ENCODE data around the gene GULP1. TPM values are rescaled to one million over a fixed set of nuclear protein-coding genes. Genes with fewer than 3 reads are reported as not detected.

Gene GULP1
- total RNA-seq, 4 donors from 2014 or later = 6.4 to 44.1 (median 25.4) TPM

DNA sequence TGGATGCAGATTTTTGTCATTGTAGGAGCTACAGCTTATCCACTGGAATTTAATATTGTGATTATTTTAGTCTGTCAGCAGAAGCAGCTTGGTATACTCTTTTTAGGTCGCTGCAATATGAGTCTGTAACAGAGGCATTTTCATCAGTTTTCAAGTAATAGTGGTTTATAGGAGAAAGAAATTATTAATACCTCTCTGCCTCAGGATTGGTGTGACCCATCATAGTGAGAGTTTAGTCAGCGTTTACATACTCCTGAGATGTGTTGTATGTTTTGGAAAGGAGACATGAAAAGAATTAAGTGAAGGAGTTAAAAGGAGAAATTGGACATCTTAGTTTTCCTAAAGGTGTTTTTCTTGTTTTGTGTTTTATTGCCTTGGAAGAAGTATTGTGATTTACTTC, 189.8 kb downstream of the GULP1 start:
- H3K36me3 ChIP-seq = no peaks in the 10 kb centered on the region
- WGBS, 2 donors (ENCODE audit: low coverage in 1 of 2) = 72 to 85% methylated on average over 2 of the region's 2 CpGs
- H3K4me1 ChIP-seq = no peaks in the 10 kb centered on the region
- in situ Hi-C loops (cut with MboI; ENCODE audit: low pct_ligation_motif_present in 1 of 4, low pct_unique_long_range_greater_than_20kb in 1 of 4, low sequenced_read_pairs in 3 of 4) = no loop called here
- no peak for DNase-seq
- no peak overlapping the region for H3K27ac ChIP-seq
- H3K9me3 ChIP-seq = no peaks in the 10 kb centered on the region
- no peak overlapping the region for H3K4me3 ChIP-seq
- intact Hi-C loops (cut with DNase I; ENCODE audit: low total_unique reads) = no loop called here
- H3K27me3 ChIP-seq = no peaks in the 10 kb centered on the region
- TF ChIP-seq POLR2A (IDR thresholded peaks at IDR 0.05) = no peak
- TF ChIP-seq, protein P1, sequence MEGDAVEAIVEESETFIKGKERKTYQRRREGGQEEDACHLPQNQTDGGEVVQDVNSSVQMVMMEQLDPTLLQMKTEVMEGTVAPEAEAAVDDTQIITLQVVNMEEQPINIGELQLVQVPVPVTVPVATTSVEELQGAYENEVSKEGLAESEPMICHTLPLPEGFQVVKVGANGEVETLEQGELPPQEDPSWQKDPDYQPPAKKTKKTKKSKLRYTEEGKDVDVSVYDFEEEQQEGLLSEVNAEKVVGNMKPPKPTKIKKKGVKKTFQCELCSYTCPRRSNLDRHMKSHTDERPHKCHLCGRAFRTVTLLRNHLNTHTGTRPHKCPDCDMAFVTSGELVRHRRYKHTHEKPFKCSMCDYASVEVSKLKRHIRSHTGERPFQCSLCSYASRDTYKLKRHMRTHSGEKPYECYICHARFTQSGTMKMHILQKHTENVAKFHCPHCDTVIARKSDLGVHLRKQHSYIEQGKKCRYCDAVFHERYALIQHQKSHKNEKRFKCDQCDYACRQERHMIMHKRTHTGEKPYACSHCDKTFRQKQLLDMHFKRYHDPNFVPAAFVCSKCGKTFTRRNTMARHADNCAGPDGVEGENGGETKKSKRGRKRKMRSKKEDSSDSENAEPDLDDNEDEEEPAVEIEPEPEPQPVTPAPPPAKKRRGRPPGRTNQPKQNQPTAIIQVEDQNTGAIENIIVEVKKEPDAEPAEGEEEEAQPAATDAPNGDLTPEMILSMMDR (IDR thresholded peaks at IDR 0.05) = no peak
- TF ChIP-seq POLR2AphosphoS5 (IDR thresholded peaks at IDR 0.05) = no peak
- no peak for TF ChIP-seq EP300 (IDR thresholded peaks at IDR 0.05; ENCODE audit: low read depth)

DNA sequence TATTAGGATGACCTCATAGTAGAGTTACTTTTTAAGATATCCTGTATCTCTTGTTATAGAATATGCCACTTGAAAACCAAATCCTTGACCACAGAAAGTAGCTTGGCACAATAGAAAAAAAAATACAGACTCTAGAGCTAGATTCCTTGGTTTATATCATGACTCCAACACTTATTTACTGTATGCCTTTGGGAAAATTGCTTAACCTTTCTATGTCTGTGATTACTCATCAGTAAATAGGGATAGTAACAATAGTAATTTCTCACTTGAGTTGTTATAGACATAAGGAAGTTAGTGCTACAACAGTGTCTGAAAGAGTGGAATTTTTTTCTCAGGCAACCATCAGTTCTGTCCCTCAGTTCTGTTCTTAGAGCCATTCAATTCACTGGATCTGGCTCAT, 193.8 kb downstream of the GULP1 start:
- no peaks in the 10 kb centered on the region for H3K4me1 ChIP-seq
- TF ChIP-seq POLR2A (IDR thresholded peaks at IDR 0.05) = no peak
- TF ChIP-seq, protein P1 (IDR thresholded peaks at IDR 0.05) = no peak
- no peak for TF ChIP-seq POLR2AphosphoS5 (IDR thresholded peaks at IDR 0.05)
- no peak for TF ChIP-seq EP300 (IDR thresholded peaks at IDR 0.05; ENCODE audit: low read depth)
- intact Hi-C loops (cut with DNase I; ENCODE audit: low total_unique reads) = no loop called here
- no peaks in the 10 kb centered on the region for H3K27me3 ChIP-seq
- in situ Hi-C loops (cut with MboI; ENCODE audit: low pct_ligation_motif_present in 1 of 4, low pct_unique_long_range_greater_than_20kb in 1 of 4, low sequenced_read_pairs in 3 of 4) = no loop called here
- no peak overlapping the region for H3K4me3 ChIP-seq
- no peak overlapping the region for H3K27ac ChIP-seq
- H3K9me3 ChIP-seq = no peaks in the 10 kb centered on the region
- no peaks in the 10 kb centered on the region for H3K36me3 ChIP-seq
- DNase-seq = no peak

DNA sequence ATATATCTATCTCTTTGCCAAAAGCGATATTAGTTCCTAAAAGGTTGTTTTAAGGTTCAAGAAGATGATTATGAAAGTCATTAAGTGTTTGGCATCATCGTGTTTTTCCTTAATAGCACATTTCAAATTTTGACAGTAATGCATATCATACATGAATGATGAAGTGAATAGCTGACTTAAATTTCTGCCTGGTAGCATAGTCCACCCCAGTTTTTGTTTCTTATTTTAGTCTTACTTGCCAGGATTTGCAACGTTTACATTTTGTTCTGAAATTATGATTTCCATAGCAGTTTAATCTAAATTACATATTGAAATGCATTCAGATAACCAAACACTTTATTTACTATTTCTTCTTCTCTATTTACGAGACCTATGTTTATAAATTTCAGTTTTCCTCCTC, 201.1 kb downstream of the GULP1 start:
- 79 to 82% methylated on average over 4 of the region's 4 CpGs for WGBS, 2 donors (ENCODE audit: low coverage in 1 of 2)
- in situ Hi-C loops (cut with MboI; ENCODE audit: low pct_ligation_motif_present in 1 of 4, low pct_unique_long_range_greater_than_20kb in 1 of 4, low sequenced_read_pairs in 3 of 4) = no loop called here
- TF ChIP-seq POLR2AphosphoS5 (IDR thresholded peaks at IDR 0.05) = no peak
- no peak for TF ChIP-seq EP300 (IDR thresholded peaks at IDR 0.05; ENCODE audit: low read depth)
- TF ChIP-seq, protein P1 (IDR thresholded peaks at IDR 0.05) = no peak
- TF ChIP-seq POLR2A (IDR thresholded peaks at IDR 0.05) = no peak

DNA sequence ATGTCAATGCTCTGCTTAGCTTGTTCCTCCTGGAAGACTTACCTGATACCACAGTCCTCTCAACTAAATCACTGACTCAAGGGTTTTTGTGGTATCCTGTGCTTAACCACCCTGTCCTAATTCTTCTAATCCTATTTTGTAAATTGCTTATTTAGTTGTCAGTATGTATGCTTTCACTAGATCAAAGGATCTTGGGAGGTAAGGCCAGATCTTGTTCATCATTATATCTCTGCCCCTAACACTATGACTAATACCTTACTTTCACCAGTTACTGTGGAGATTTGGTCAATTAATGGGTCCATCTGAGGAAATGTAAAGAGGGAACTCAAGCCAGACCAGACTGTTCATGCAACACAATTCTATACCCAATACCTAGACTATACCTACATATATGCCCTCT, 203.2 kb downstream of the GULP1 start:
- no peaks in the 10 kb centered on the region for H3K4me1 ChIP-seq
- TF ChIP-seq POLR2A (IDR thresholded peaks at IDR 0.05) (no peak), EP300 (IDR thresholded peaks at IDR 0.05; ENCODE audit: low read depth) (no peak), POLR2AphosphoS5 (IDR thresholded peaks at IDR 0.05) (no peak)
- TF ChIP-seq, protein P1 (IDR thresholded peaks at IDR 0.05) = no peak
- in situ Hi-C loops (cut with MboI; ENCODE audit: low pct_ligation_motif_present in 1 of 4, low pct_unique_long_range_greater_than_20kb in 1 of 4, low sequenced_read_pairs in 3 of 4) = no loop called here
- no peak overlapping the region for H3K4me3 ChIP-seq
- no peaks in the 10 kb centered on the region for H3K9me3 ChIP-seq
- H3K27ac ChIP-seq = no peak overlapping the region
- no peaks in the 10 kb centered on the region for H3K36me3 ChIP-seq
- no peak for DNase-seq
- intact Hi-C loops (cut with DNase I; ENCODE audit: low total_unique reads) = no loop called here
- H3K27me3 ChIP-seq = no peaks in the 10 kb centered on the region

More for the DNA sequence above, 201.1 kb downstream of the GULP1 start:
- no peak overlapping the region for H3K4me3 ChIP-seq
- H3K27me3 ChIP-seq = no peaks in the 10 kb centered on the region
- intact Hi-C loops (cut with DNase I; ENCODE audit: low total_unique reads) = no loop called here
- H3K4me1 ChIP-seq = no peaks in the 10 kb centered on the region
- no peaks in the 10 kb centered on the region for H3K9me3 ChIP-seq
- H3K36me3 ChIP-seq = no peaks in the 10 kb centered on the region
- no peak for DNase-seq
- no peak overlapping the region for H3K27ac ChIP-seq
